Epidermal melanocyte (primary cell): ENCODE measurements around the gene ASTL.
"Not testable (repeated sequence)": the region's sequence is repeated elsewhere in the genome, so short reads cannot be mapped to it uniquely, and the experiment has no call there.

Source experiments
- DNase-seq: peaks from one replicate; pipeline ENCODE4 v3.0.0; 2011; ENCODE audit warnings: low spot score; ENCODE audit not compliant: insufficient read length

Gene ASTL

GRCh38 chr2:96146153-96146880 is 8.0 kb upstream of the ASTL start:
- no peak for DNase-seq

GRCh38 chr2:96145848-96146152 is 7.5 kb upstream of the ASTL start:
- no peak for DNase-seq

GRCh38 chr2:96145036-96145847 is 6.9 kb upstream of the ASTL start, which contains the start of gene DUSP2:
Gene DUSP2 (minus strand): TSS chr2:96145440. CDS start chr2:96145354, 86 bp downstream.
- DNase-seq: peak; percentile 59

- DNase-seq: no peak
Observed at GRCh38 chr2:96144481-96145035, 6.3 kb upstream of the ASTL start.

- DNase-seq: no peak
Observed at GRCh38 chr2:96143848-96144480, 5.7 kb upstream of the ASTL start.

- no peak for DNase-seq
Observed at GRCh38 chr2:96143231-96143847, 5.0 kb upstream of the ASTL start.

- no peak for DNase-seq
Observed at GRCh38 chr2:96142217-96143113, 4.2 kb upstream of the ASTL start.

- DNase-seq: not testable (repeated sequence)
Observed at GRCh38 chr2:96141624-96141967, 3.3 kb upstream of the ASTL start.

- no peak for DNase-seq
Observed at GRCh38 chr2:96140941-96141623, 2.8 kb upstream of the ASTL start.

- DNase-seq: no peak
Observed at GRCh38 chr2:96139181-96139758, 968 bp upstream of the ASTL start.

- no peak for DNase-seq
Observed at GRCh38 chr2:96137321-96138178, 752 bp downstream of the ASTL start.

GRCh38 chr2:96136129-96136720 is 2.1 kb downstream of the ASTL start:
- DNase-seq: no peak

- no peak for DNase-seq
Observed at GRCh38 chr2:96135621-96136020, 2.7 kb downstream of the ASTL start.

GRCh38 chr2:96135171-96135570 is 3.1 kb downstream of the ASTL start:
- no peak for DNase-seq

- no peak for DNase-seq
Observed at GRCh38 chr2:96134421-96134820, 3.9 kb downstream of the ASTL start.

- DNase-seq: no peak
Observed at GRCh38 chr2:96131813-96132745, 6.2 kb downstream of the ASTL start.

- DNase-seq: no peak
Observed at GRCh38 chr2:96131152-96131812, 7.0 kb downstream of the ASTL start.
